Cerebellar nuclear complex (tissue), 1 donor: Measurements from ENCODE around the gene HILPDA.

Experiments used
- DNase-seq, 2 experiments: peaks; one replicate each; lab custom pipeline; 2025; lab: John Stamatoyannopoulos, UW

Gene HILPDA

GRCh38 chr7:128455543-128456254 is at the start of gene HILPDA:
TSS of gene HILPDA (plus strand) at chr7:128455878. CDS start at chr7:128457269, 1,391 bp downstream.
- peak in 1 of 2 experiments; percentile 54 for DNase-seq

DNA sequence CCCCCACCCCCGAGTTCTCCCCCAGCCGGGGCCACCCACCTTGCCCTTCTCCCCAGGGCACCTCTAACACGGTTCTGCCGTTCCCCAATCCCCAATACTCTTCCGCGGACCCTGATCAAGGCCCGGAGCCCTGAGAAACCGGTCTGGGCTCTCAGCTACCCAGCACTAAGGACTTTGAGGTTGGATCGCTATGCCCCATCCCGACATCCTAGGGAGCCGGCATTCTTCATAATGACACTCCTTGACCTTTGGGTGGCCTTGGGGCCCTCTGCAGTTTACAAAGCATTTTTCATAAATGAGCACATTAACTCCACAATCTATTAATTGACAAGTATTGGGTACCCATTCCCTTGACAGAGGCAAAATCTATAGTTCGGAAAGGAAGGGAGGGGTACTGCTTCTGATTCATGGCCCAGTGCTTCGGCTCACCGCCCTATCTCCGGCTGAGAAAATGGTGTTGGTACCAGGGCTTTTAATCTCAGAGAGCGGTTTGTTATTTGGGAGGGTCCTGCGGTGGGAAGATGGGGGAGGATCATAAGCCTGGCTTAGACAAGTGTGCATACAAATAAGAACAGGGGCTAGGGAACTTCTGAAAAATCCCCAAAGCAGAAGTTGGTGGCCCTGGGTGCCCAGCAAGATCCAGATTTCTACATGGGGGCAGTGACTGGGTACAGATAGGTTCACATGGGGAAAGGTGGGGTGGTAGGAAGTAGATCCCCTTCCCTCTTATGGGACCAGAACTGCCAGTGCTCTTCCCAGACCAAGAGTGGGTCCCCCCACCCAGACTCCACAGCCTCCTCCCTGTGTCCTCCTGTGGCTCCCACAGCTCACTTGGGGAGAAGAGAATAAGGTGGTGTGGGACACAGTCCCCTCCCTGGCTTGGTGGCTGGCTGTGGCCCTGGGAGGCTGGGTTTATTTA is 49.1 kb upstream of the HILPDA start:
- no peak for DNase-seq

DNA sequence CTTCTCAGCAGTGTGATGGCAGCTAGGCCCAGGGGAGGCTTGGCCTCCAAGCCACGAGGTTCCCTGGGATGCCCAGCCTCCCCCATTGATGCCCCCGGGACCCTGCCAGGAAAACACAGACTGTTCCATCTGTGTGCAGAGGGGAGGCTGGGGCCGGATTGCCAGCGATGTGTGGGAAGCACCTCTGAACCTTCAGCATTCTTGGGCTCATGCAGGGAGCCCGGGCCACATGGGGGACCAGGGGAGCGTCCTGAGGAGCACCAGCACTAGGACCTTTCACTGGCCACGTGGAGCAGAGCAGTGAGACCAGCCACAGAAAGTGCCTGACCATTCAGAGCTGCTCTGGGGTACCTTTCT is 48.5 kb upstream of the HILPDA start:
- DNase-seq: no peak

DNA sequence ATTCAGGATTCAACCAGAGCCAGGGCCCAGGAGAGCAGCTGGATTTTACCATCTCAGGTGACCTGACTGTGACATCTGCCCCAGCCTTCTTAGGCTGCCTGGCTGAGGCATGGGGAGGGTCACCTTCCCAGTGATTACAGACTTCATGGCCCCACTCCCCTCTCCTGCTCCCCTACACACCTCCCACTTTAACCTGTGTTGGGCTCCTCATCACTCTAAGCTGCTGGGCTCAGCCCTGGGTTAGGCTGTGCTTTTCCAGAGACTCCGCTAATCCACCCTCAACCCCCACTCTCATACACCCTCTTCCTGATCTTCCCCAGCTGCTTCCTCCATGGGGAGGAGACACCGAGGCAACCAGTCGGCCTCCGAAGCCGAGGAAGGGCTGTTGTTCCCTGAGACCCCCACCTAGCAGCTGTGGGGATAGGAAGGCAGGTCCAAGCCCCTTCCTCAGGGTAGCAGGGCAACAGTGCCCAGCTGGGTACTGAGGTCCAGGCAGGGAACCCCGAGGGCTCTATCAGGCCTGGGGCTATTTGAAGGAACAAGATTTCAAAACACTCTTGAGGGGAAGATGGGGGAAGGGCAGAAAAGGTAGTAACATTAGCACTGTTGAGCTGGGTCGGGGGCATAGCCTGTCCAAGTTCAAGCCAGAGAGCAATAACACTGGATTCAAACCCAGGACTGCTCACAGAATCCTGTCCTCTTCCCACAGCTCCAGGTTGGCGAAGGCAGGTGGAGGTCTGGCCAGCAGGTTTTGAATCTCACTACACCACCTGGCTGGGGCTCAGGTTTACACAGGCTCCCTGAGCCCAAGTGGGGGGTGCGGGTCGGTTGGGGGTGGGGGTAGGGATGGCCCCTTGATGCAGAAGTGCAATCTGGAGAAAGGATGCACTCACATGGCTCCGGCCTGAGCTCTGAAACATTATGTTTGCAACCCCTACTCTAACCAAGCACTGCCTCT is 47.6 kb upstream of the HILPDA start:
- DNase-seq: no peak

DNA sequence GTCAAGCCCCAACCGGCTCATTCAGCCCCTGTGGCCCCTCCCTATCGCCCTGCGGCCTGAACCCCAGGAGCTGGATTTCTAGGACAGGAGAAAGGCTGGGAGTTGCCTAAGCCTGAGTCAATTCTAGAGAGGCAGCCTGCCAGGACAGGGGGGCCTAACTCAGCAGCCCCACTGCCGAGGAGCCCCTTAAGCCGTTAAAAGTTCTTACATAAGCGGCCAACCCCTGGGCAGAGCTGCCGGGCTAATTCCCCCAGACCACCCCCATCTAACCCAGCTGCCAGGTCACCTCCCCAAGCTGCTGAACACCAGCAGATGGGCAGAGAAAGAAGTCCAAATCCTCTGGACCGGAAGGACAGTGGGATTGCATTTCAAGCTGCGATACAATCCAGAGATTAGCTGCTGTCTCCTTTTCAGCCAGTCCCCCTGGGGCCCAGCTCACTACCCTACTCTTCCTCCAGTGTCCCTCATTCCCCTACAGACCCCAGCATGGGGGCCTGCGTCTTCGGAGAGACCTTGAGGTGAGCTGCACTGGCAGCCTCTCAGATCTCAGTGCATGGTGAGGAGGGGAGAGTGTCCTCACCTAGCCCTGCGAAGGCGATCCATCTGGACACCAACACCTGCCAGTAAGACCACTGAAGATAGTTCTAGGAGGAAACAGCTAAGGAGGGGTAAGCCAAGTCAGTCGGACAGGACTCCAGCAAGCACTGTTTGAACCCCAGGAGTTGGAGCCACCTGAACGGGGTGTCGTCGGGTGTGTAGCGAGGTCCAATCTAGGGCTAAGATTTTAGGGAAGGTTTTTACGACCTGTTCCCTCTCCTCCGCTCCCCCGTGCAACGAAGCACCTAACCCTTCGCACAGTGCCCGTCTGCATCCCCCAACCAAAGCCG is 46.7 kb upstream of the HILPDA start:
- no peak for DNase-seq

- DNase-seq: peak in 1 of 2 experiments; percentile 47
Measured at GRCh38 chr7:128409596-128410450, 45.9 kb upstream of the HILPDA start, which contains the start of gene IMPDH1. TSS of gene IMPDH1 (minus strand) at chr7:128409982. CDS start at chr7:128409901, 81 bp downstream.

DNA sequence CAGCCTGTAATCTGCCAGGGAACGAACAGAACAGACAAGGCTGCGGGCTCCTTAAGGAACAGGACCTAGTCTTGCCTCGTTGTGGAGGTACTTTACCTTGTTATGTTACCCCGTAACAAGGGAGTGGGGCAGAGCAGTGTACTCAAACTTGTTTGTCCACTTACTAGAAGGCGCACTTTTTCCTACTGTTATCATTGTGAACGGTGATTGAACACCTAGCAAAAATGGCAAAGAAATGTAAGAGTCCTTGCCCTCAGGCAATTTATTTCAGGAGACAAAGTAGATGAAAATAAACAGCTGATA is 45.3 kb upstream of the HILPDA start:
- no peak for DNase-seq

DNA sequence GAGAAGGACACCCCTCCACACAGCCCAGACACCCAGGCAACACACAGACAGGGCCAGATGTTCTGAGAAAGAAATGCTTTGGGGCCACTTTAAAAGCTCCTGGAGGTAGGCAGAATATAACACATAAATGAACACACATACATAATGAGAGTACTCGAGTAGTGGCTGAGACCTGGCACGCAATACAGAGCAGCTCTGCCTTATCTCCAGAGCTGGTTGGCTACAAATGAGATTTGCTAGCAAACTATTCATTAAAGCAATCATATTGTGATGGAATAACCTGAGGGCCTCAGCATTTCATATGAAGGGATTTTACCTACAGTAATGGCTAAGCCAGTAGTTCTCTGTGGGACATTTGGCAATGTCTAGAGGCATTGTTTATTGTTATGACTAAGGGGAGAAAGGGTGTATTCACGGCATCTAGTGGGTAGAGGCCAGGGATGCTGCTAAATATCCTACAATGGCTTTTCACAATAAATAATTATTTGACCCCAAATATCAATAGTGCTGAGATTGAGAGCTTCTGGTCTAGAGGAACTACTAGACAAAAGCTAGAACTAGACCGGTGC is 40.4 kb upstream of the HILPDA start:
- DNase-seq: no peak

DNA sequence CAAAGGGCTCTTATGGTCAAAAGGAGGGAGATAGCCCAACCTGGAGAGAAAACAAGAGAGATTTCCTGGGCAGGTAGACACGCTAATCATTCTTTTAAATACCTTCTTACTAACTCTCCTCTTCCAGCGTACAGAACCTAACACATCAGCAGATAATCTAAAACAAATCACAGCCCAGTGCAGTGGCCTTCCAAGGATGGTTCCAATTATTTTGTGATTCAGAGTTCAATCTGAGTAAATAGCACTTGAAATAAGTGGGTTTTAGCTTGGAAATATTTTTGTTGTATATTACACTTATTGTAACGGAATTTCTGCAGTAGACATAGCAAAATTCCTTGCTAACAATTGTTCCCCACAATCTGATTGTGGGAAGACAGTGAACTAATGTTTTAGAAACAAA is 38.6 kb upstream of the HILPDA start:
- DNase-seq: no peak

- DNase-seq: no peak
Measured at GRCh38 chr7:128419257-128419656, 36.4 kb upstream of the HILPDA start.

DNA sequence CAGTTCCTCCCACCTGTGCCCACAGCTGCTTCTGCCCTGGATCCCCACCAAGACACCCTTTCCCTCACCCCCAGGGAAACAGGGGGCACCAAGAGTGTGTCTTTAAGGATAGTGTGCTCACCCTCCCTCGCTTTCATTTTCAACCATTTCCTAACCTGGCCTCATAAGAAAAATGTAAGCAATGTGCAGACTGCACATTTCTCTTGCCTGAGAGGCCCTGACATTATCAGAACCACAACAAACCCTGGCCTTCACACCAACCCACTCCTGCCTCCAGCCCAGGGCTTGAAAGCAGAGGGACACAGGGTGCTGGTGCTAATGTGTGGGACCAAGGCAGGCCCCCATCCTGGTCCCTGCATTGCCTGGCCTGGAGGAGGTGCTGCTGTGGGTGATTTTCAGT is 34.9 kb upstream of the HILPDA start:
- no peak for DNase-seq

- DNase-seq: no peak
Measured at GRCh38 chr7:128421384-128421783, 34.3 kb upstream of the HILPDA start.

GRCh38 chr7:128422037-128422436 is 33.6 kb upstream of the HILPDA start:
- no peak for DNase-seq

DNA sequence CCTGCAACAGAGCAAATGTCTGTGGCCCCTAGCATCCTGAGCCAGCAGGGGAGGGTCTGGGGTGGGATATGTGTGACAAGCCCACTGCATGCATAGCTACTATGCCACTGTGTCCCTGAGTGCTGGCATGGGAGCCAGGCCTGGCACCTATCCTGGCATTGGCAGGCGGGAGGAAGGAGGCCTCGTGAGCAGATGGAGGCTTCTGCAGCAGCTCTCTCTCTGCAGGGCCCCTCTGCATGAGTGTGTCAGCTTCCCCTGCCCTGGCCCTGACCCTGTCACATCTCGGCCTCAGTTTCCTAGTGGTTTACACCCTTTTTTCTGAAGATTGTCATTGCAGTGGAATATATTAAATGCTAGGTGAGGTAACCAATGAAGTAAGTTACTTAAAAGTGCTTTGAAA is 32.8 kb upstream of the HILPDA start:
- DNase-seq: peak; percentile 53 to 83

GRCh38 chr7:128424686-128425275 is 30.9 kb upstream of the HILPDA start:
- no peak for DNase-seq

DNA sequence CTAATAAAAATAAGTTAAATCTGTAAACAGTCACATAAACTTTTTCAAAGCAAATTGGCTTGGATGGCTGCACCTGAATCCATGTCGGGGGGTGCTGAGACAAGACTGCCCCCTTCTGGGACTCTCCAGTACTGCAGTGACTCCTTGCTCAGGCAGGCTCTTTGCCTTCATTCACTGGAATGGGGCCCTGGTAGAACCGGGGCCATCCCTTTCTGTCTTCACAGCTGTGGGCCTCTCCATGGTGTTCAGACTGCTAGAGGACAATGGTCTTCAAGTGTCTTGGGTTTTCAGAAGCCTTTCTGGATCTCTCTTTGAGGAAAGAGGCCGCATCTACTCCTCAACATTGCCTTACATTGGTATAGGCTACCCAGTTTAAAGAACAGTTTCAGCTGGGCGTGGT is 29.8 kb upstream of the HILPDA start:
- no peak for DNase-seq

- no peak for DNase-seq
Measured at GRCh38 chr7:128427289-128427891, 28.3 kb upstream of the HILPDA start.

DNA sequence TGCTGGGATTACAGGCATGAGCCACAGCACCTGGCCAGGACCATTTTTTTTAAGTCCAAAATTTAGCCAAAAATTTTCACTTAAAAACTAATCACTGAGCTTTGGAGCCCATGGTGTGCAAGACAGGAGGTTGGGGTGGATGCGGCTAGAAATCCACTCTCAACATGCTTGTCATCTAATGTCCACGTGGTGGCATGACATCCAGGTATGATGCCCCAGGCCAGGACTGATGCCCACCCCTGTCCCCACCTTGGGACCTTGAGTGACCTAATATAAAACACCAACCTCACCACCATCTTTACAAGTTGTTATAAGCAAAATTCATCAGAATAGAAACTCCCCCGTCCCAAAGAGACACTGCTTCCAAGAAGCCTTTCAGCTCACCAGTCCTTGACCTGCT is 25.5 kb upstream of the HILPDA start:
- no peak for DNase-seq

- DNase-seq: no peak
Measured at GRCh38 chr7:128431221-128431620, 24.5 kb upstream of the HILPDA start.
